HUES48 (cell line): ENCODE measurements around the gene CDC42EP3.

Experiments
- H3K27ac ChIP-seq: one replicate; pipeline ENCODE4 v1.7.0; 2013; ENCODE audit warnings: low read depth, low read length, inconsistent platforms
- H3K27me3 ChIP-seq: 2 replicates; pipeline ENCODE4 v1.6.1; 2013; ENCODE audit warnings: mild to moderate bottlenecking, low read length; ENCODE audit not compliant: control insufficient read depth, insufficient read depth
- H3K36me3 ChIP-seq: 2 replicates; pipeline ENCODE4 v1.6.1; 2013; ENCODE audit warnings: low read length; ENCODE audit not compliant: control insufficient read depth, insufficient read depth
- H3K4me1 ChIP-seq: 2 replicates; pipeline ENCODE4 v1.6.1; 2013; ENCODE audit warnings: mild to moderate bottlenecking, low read length; ENCODE audit not compliant: control insufficient read depth, insufficient read depth
- H3K4me3 ChIP-seq: 2 replicates; pipeline ENCODE4 v1.5.1; 2013; ENCODE audit warnings: mild to moderate bottlenecking, low read depth, low read length
- H3K9ac ChIP-seq: 2 replicates; pipeline ENCODE4 v1.6.1; 2013; ENCODE audit warnings: mild to moderate bottlenecking, low read depth, low read length, moderate library complexity
- H3K9me3 ChIP-seq: 2 replicates; pipeline ENCODE4 v1.6.1; 2013; ENCODE audit warnings: low read length; ENCODE audit not compliant: control insufficient read depth, insufficient read depth

CDC42EP3 gene

GRCh38 chr2:37616677-37617005, 54.8 kb downstream of the CDC42EP3 start:
- Histone ChIP-seq H3K4me3 (no peak overlapping the region), H3K36me3 (no peaks in the 10 kb centered on the region), H3K9me3 (no peaks in the 10 kb centered on the region), H3K27ac (no peak overlapping the region), H3K4me1 (no peaks in the 10 kb centered on the region), H3K27me3 (no peaks in the 10 kb centered on the region), H3K9ac (no peak overlapping the region)

DNA sequence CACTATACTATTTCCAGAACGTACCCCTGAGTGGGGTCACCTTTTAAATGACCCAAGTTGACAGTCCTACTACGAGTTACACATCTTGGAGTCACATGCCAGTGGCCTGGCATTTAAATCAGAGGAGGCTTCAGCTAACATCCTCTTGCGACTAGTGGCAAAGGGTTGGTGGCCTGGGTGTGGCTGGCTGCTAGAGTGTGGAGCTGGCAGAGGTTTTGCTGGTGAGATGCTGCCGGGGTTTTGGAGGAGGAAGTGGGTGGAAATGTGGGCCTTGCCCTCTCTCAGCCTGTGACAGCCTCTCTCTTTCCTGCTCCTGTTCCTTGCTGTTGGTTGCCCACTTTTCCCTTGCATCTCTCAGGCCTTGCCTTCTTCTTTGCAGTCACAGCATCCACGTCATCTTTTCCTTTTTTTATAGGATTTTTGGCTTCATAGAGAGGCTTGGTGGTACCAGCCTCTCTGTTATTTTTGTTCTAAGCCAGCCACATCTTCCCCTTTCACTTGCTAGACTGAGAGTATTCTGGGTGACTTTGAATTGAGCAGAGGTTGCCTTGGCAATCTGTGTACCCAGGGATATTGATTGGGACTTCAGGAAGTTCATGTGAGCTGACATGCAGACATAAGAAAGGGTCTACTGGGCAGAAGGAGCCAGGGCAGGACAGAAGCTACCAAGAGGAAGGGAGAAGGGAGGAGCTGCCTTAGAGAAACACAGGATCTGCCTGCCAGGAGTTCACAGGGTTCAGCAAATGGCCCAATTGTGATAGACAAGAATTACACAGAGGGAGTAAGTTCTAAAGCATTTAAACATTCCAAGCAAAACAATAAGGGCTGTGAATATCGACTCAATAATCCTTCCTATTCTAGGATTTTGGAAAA, 55.4 kb downstream of the CDC42EP3 start:
- Histone ChIP-seq H3K4me1 (no peaks in the 10 kb centered on the region), H3K4me3 (no peak overlapping the region), H3K27ac (no peak overlapping the region), H3K27me3 (no peaks in the 10 kb centered on the region), H3K9me3 (no peaks in the 10 kb centered on the region), H3K36me3 (no peaks in the 10 kb centered on the region), H3K9ac (no peak overlapping the region)

DNA sequence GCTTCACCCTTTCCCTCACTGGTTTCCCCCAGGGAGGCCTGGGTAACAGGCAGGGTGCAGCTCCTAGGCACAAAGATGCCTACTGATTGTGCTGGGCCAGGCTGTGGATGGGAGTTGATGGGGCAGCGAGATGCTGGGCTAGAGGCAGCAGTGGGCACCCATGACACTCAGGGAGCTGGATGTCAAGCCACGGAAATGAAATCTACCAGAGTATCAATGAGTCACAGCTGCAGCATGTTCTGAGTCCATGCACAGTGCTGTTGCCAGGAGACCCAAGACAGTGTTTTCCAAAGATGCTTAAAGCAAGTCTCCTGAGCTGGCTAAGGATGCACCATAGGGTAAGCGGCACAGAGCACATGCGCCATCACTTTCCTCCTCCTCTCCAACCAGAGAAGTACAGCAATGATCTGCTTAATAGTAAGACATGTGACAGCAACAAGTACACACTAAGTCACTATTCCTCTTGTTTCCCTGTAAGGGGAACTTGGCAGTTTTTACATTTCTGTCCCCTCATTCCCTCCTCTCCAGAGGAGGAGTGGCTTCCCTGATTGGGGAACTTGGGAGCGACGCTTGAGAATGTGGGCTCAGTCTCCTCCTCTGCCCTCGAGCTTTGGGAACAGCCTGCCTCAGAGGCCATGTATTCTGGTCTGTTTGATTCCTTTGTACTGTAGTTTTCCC, 57.2 kb downstream of the CDC42EP3 start:
- Histone ChIP-seq H3K27me3 (no peaks in the 10 kb centered on the region), H3K9ac (no peak overlapping the region), H3K36me3 (no peaks in the 10 kb centered on the region), H3K4me1 (no peaks in the 10 kb centered on the region), H3K9me3 (no peaks in the 10 kb centered on the region), H3K4me3 (no peak overlapping the region), H3K27ac (no peak overlapping the region)

- no peaks in the 10 kb centered on the region for H3K4me1 ChIP-seq
Observed at GRCh38 chr2:37612382-37612781, 59.1 kb downstream of the CDC42EP3 start.

DNA sequence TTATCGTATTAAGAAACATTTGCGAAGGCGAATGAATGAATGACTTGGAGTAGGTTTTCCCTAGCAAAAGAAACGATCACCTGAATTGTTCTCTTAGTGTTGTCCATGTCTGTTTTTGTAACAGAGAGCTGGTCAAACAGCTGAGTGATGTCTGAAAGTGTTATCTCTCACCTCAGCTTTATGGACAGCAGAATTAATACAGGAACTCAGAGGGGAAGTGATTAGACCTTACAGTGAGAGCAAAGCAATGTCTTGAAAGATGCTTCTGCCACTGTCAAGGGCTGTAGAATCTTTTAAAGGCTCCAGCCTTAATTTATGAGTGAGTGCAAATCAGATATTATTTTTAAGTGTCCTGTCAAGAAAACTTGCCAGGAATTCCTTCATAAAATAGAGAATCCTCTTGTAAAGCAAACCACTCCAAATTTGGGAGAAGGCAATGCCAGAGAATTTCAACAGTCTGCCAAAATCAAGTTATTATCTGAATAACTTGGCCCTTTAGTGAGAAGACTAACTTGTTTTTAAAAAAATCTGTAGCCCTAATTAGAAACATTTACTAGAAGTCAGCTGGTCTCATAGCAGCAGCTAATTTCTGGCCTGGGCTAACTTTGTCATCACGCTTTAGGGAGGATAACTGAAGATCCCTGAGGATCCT, 60.7 kb downstream of the CDC42EP3 start:
- Histone ChIP-seq H3K4me3 (no peak overlapping the region), H3K4me1 (no peaks in the 10 kb centered on the region), H3K9ac (no peak overlapping the region), H3K27me3 (no peaks in the 10 kb centered on the region), H3K9me3 (no peaks in the 10 kb centered on the region), H3K36me3 (no peaks in the 10 kb centered on the region), H3K27ac (no peak overlapping the region)

More at GRCh38 chr2:37612382-37612781, 59.1 kb downstream of the CDC42EP3 start:
- H3K9me3 ChIP-seq, result no peaks in the 10 kb centered on the region
- H3K36me3 ChIP-seq, result no peaks in the 10 kb centered on the region
- H3K27me3 ChIP-seq, result no peaks in the 10 kb centered on the region
- no peak overlapping the region for H3K9ac ChIP-seq
- no peak overlapping the region for H3K4me3 ChIP-seq
- no peak overlapping the region for H3K27ac ChIP-seq

DNA sequence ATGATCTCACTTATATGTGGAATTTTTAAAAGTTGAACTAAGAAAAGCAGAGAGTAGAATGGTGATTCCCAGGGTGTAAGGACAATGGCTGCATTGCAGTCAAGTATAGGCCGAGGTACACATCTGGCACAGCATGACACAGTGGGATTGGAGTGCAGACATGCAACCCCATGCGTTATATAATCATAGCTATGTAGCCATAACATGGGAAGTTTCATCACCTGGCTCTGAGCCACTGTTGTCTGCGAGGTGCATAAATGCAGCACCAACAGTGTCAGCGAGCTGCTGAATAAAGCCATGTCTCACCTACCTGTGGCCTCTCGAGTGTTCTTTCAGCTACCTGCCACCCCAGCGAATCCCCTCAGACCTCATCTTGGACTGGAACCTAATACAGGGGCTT, 61.7 kb downstream of the CDC42EP3 start:
- no peak overlapping the region for H3K27ac ChIP-seq
- H3K9me3 ChIP-seq, result no peaks in the 10 kb centered on the region
- H3K4me3 ChIP-seq, result no peak overlapping the region
- H3K9ac ChIP-seq, result no peak overlapping the region
- H3K36me3 ChIP-seq, result no peaks in the 10 kb centered on the region
- no peaks in the 10 kb centered on the region for H3K4me1 ChIP-seq
- H3K27me3 ChIP-seq, result no peaks in the 10 kb centered on the region

GRCh38 chr2:37604716-37605115, 66.7 kb downstream of the CDC42EP3 start:
- no peaks in the 10 kb centered on the region for H3K36me3 ChIP-seq
- no peaks in the 10 kb centered on the region for H3K4me1 ChIP-seq
- no peak overlapping the region for H3K4me3 ChIP-seq
- H3K9me3 ChIP-seq, result no peaks in the 10 kb centered on the region
- H3K27ac ChIP-seq, result no peak overlapping the region
- no peaks in the 10 kb centered on the region for H3K27me3 ChIP-seq
- H3K9ac ChIP-seq, result no peak overlapping the region

GRCh38 chr2:37602702-37603101, 68.7 kb downstream of the CDC42EP3 start:
- H3K27ac ChIP-seq, result no peak overlapping the region
- H3K4me1 ChIP-seq, result no peaks in the 10 kb centered on the region
- no peak overlapping the region for H3K9ac ChIP-seq
- H3K9me3 ChIP-seq, result no peaks in the 10 kb centered on the region
- H3K36me3 ChIP-seq, result no peaks in the 10 kb centered on the region
- no peaks in the 10 kb centered on the region for H3K27me3 ChIP-seq
- H3K4me3 ChIP-seq, result no peak overlapping the region

DNA sequence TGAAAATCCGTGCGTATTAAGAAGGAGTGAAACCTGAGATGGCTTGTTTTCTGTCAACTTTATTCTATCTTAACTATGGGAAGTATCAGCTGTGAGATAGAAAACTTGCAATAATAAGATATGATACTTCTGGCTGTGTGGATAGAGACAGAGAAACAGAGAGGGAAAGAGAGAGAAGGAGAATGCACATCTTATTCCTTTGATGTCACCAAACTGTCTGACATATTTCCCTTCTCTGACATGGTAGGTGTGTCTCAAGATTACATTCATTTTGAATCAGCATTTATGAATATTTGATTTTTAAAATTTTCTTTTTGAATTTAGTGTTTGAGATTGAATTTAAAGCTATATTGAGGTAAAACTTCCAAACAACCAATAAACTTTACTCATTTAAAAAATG, 69.4 kb downstream of the CDC42EP3 start:
- no peak overlapping the region for H3K9ac ChIP-seq
- no peaks in the 10 kb centered on the region for H3K27me3 ChIP-seq
- H3K4me3 ChIP-seq, result no peak overlapping the region
- H3K36me3 ChIP-seq, result no peaks in the 10 kb centered on the region
- H3K27ac ChIP-seq, result no peak overlapping the region
- H3K9me3 ChIP-seq, result no peaks in the 10 kb centered on the region
- H3K4me1 ChIP-seq, result no peaks in the 10 kb centered on the region

DNA sequence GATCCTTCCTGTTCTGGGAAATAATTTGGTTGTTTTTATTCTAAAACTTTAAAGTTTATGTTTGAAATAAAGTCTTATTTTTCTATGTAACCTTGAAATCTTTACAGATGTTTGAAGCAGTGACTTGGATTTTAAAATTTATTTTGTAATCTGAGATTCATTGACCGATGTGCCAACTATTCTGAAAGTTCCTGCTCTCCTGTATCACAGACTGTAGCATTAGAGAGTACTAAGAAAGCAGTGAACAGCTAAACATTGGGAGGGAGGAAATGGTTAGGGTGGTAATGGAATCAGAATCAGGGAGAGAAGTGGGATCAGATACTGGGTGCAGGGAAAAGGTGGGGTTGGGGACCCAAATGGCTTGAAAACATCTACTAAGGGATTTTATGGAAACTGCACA, 69.9 kb downstream of the CDC42EP3 start:
- Histone ChIP-seq H3K4me1 (no peaks in the 10 kb centered on the region), H3K9ac (no peak overlapping the region), H3K36me3 (no peaks in the 10 kb centered on the region), H3K27ac (no peak overlapping the region), H3K9me3 (no peaks in the 10 kb centered on the region), H3K27me3 (no peaks in the 10 kb centered on the region), H3K4me3 (no peak overlapping the region)

DNA sequence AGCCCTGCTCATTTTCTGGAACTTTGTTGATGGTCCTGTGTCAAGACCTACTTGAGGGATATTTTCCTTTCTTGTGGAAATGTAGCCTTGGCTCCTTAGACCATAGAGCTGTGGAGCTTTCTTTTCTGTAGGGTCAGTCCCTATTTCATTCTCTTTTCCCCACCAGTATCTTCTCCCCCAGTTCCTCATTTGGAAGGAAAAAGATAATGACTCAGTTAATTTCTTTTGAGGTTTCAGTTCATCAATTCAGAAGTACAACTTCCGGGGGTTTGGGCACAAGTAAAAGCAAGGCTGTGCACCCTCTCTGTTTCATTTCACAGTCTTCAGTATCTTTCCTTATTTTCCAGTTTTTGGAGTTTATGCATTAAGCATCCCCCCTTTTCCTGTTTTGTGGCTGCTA, 70.7 kb downstream of the CDC42EP3 start:
- no peaks in the 10 kb centered on the region for H3K4me1 ChIP-seq
- no peak overlapping the region for H3K4me3 ChIP-seq
- no peaks in the 10 kb centered on the region for H3K9me3 ChIP-seq
- no peak overlapping the region for H3K27ac ChIP-seq
- no peaks in the 10 kb centered on the region for H3K36me3 ChIP-seq
- no peak overlapping the region for H3K9ac ChIP-seq
- H3K27me3 ChIP-seq, result no peaks in the 10 kb centered on the region
